Gastroesophageal sphincter (tissue), 3 donors: ENCODE data around the gene ENPP3.

Experiments
- POLR2A ChIP-seq, 2 donors: fragments of 450-650 bp; IDR thresholded peaks; one replicate each; pipeline ENCODE4 v1.6.1; 2017; ENCODE audit warnings: antibody characterized with exemption in 2 of 2, mild to moderate bottlenecking in 2 of 2, moderate library complexity in 1 of 2
- TF ChIP-seq, protein P1 (sequence below), 4 experiments: fragments of 200-600 bp in 2 of 4; fragments of 450-650 bp in 2 of 4; sonication (generic) in 1 of 4; IDR thresholded peaks; one replicate each; pipeline ENCODE4 v1.5.1; 2017 to 2019; ENCODE audit warnings: antibody characterized with exemption in 4 of 4, mild to moderate bottlenecking in 2 of 4, moderate library complexity in 2 of 4

DNA sequence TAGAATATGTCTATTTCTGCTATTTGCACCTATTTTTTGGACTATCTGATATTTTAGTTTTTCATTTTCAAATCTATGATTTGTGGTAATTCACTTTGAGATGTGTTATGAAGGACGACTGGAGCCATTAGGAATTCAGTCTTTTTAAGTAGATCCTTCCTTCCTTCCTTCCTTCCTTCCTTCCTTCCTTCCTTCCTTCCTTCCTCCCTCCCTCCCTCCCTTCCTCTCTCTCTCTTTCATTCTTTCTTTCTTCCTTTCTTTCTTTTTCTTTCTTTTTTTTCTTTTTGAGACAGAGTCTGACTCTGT is 124.6 kb downstream of the ENPP3 start:
- TF ChIP-seq, protein P1, sequence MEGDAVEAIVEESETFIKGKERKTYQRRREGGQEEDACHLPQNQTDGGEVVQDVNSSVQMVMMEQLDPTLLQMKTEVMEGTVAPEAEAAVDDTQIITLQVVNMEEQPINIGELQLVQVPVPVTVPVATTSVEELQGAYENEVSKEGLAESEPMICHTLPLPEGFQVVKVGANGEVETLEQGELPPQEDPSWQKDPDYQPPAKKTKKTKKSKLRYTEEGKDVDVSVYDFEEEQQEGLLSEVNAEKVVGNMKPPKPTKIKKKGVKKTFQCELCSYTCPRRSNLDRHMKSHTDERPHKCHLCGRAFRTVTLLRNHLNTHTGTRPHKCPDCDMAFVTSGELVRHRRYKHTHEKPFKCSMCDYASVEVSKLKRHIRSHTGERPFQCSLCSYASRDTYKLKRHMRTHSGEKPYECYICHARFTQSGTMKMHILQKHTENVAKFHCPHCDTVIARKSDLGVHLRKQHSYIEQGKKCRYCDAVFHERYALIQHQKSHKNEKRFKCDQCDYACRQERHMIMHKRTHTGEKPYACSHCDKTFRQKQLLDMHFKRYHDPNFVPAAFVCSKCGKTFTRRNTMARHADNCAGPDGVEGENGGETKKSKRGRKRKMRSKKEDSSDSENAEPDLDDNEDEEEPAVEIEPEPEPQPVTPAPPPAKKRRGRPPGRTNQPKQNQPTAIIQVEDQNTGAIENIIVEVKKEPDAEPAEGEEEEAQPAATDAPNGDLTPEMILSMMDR (IDR thresholded peaks at IDR 0.05) = no peak
- no peak for TF ChIP-seq POLR2A (IDR thresholded peaks at IDR 0.05)
